K562 (cell line): Measurements from ENCODE around the gene LMAN1L. TPM values are rescaled to one million over a fixed set of nuclear protein-coding genes. Genes with fewer than 3 reads are reported as not detected.

Experiments
- ARID1B ChIP-seq: fragments of 450-650 bp; IDR thresholded peaks from 2 replicates; pipeline ENCODE4 v1.6.1; 2016; ENCODE audit warnings: antibody characterized with exemption, mild to moderate bottlenecking, inconsistent platforms
- ATF1 ChIP-seq, 2 experiments: fragments of 450-650 bp in 1 of 2; IDR thresholded peaks; 2 replicates each; pipeline ENCODE4 v1.6.1; 2016; ENCODE audit warnings: missing compliant biosample characterization in 1 of 2, missing genetic modification characterization in 1 of 2
- DIDO1 ChIP-seq: fragments of 450-650 bp; IDR thresholded peaks from 2 replicates; pipeline ENCODE4 v1.6.1; 2016; ENCODE audit warnings: low read depth, missing biosample characterization, missing genetic modification characterization
- FOXJ3 ChIP-seq: sonication (generic); formaldehyde crosslinking; IDR thresholded peaks from 2 replicates; pipeline ENCODE4 v1.4.0; 2020; ENCODE audit warnings: mild to moderate bottlenecking, missing genetic modification reagents
- FOXM1 ChIP-seq, 2 experiments: fragments of 450-650 bp in 1 of 2; sonication (generic) in 1 of 2; formaldehyde crosslinking in 1 of 2; IDR thresholded peaks; 2 replicates each; pipeline versions ENCODE4 v1.6.1 to v1.9.0; 2017 to 2022; ENCODE audit warnings: low read depth in 2 of 2, mild to moderate bottlenecking in 2 of 2, missing genetic modification reagents in 1 of 2, moderate library complexity in 1 of 2
- FOXP1 ChIP-seq: sonication (generic); formaldehyde crosslinking; IDR thresholded peaks from 2 replicates; pipeline ENCODE4 v1.8.0; 2022; ENCODE audit warnings: mild to moderate bottlenecking, missing genetic modification reagents
- FUS ChIP-seq: fragments of 200-400 bp; formaldehyde crosslinking; optimal IDR thresholded peaks from 2 replicates; pipeline ENCODE3; 2017; ENCODE audit warnings: low read depth, low read length
- GTF2F1 ChIP-seq: IDR thresholded peaks from 2 replicates; pipeline ENCODE4 v1.6.1; 2011; ENCODE audit warnings: low read depth, low read length, improper control_type of control experiment
- KLF1 ChIP-seq: fragments of 450-650 bp; IDR thresholded peaks from 2 replicates; pipeline ENCODE4 v1.6.1; 2016; ENCODE audit warnings: missing genetic modification characterization, missing compliant biosample characterization
- MECOM ChIP-seq: fragments of 250-450 bp; sonication (Bioruptor Pico); IDR thresholded peaks from 2 replicates; pipeline ENCODE4 v1.8.0; 2022; ENCODE audit warnings: inconsistent platforms
- MYNN ChIP-seq, 2 experiments: sonication (generic); formaldehyde crosslinking in 1 of 2; IDR thresholded peaks; 2 replicates each; pipeline versions ENCODE4 v1.5.0 to v1.6.1; 2016 to 2020; ENCODE audit warnings: antibody characterized with exemption in 1 of 2, missing genetic modification reagents in 1 of 2
- NCOA4 ChIP-seq: fragments of 450-650 bp; IDR thresholded peaks from 2 replicates; pipeline ENCODE4 v1.6.1; 2018; ENCODE audit warnings: mild to moderate bottlenecking; ENCODE audit not compliant: partially characterized antibody
- NR2C2 ChIP-seq, 2 experiments: fragments of 200-800 bp in 1 of 2; sonication (Bioruptor generic) in 1 of 2; sonication (generic) in 1 of 2; formaldehyde crosslinking in 1 of 2; IDR thresholded peaks; 2 replicates each; pipeline versions ENCODE4 v1.6.1 to v1.8.0; 2016 to 2022; ENCODE audit warnings: mild to moderate bottlenecking in 1 of 2, missing compliant biosample characterization in 1 of 2, missing genetic modification characterization in 1 of 2, missing genetic modification reagents in 1 of 2
- RBBP5 ChIP-seq: fragments of 200-600 bp; sonication (generic); IDR thresholded peaks from 2 replicates; pipeline ENCODE4 v1.6.1; 2012; ENCODE audit warnings: borderline replicate concordance, mild to moderate bottlenecking, low read length, control low read depth, inconsistent platforms; ENCODE audit not compliant: insufficient read depth, poor library complexity, severe bottlenecking
- RFX5 ChIP-seq: IDR thresholded peaks from 2 replicates; pipeline ENCODE4 v1.6.1; 2011; ENCODE audit warnings: low read depth, mild to moderate bottlenecking, improper control_type of control experiment, low read length
- TEAD4 ChIP-seq, 2 experiments: sonication (generic) in 1 of 2; formaldehyde crosslinking in 1 of 2; IDR thresholded peaks; 2 replicates each; pipeline versions ENCODE4 v1.6.1 to v1.8.0; 2012 to 2022; ENCODE audit warnings: borderline replicate concordance in 1 of 2, inconsistent platforms in 1 of 2, low read length in 1 of 2, mild to moderate bottlenecking in 1 of 2, missing genetic modification reagents in 1 of 2
- U2AF1 ChIP-seq: fragments of 200-400 bp; formaldehyde crosslinking; optimal IDR thresholded peaks from 2 replicates; pipeline ENCODE3; 2017; ENCODE audit warnings: mild to moderate bottlenecking, low read depth, low read length, moderate library complexity
- ZFX ChIP-seq: sonication (generic); formaldehyde crosslinking; IDR thresholded peaks from 2 replicates; pipeline ENCODE4 v1.8.0; 2022; ENCODE audit warnings: mild to moderate bottlenecking, missing genetic modification reagents, moderate library complexity
- polyA plus RNA-seq, 8 experiments: library from polyadenylated mRNA; depleted of rRNA in 4 of 8; stranded (reverse) in 5 of 8; unstranded in 3 of 8; fragments of >200 nt; fragmentation: Nextera tagmentation in 2 of 8; fragmentation: Illumina TruSeq in 1 of 8; extraction: Ambion mirVana in 2 of 8; extraction: Trizol in 1 of 8; gene quantifications; 2 replicates each; pipeline versions ENCODE4 v1.2.1 to v1.2.3, GENCODE V29; 2011 to 2014; ENCODE audit warnings: inconsistent platforms in 1 of 8, missing spikeins in 1 of 8
- total RNA-seq, 7 experiments: library from RNA; depleted of rRNA in 6 of 7; stranded (reverse); fragments of >200 nt in 6 of 7; fragmentation: Illumina TruSeq in 2 of 7; extraction: Trizol in 2 of 7; gene quantifications; 2 replicates each; pipeline versions ENCODE4 v1.2.1 to v1.2.3, GENCODE V29; 2011 to 2021; ENCODE audit warnings: low replicate concordance in 1 of 7
- TF ChIP-seq, protein P1 (sequence below): fragments of 200-800 bp; sonication (Bioruptor generic); IDR thresholded peaks from 2 replicates; pipeline ENCODE4 v1.6.1; 2017; ENCODE audit warnings: missing genetic modification characterization, missing compliant biosample characterization
- TF ChIP-seq, protein P2 (sequence below): fragments of 250-450 bp; sonication (Bioruptor Pico); IDR thresholded peaks from 2 replicates; pipeline ENCODE4 v1.4.0; 2020; ENCODE audit warnings: mild to moderate bottlenecking
- TF ChIP-seq, protein P3 (sequence below): fragments of 450-650 bp; IDR thresholded peaks from 2 replicates; pipeline ENCODE4 v1.6.1; 2016; ENCODE audit warnings: mild to moderate bottlenecking

LMAN1L gene
- total and polyA plus RNA-seq, 9 of the 15 experiments (the other 6 are each of a cell fraction or from before 2014, with no cell fraction given), result not detected

DNA sequence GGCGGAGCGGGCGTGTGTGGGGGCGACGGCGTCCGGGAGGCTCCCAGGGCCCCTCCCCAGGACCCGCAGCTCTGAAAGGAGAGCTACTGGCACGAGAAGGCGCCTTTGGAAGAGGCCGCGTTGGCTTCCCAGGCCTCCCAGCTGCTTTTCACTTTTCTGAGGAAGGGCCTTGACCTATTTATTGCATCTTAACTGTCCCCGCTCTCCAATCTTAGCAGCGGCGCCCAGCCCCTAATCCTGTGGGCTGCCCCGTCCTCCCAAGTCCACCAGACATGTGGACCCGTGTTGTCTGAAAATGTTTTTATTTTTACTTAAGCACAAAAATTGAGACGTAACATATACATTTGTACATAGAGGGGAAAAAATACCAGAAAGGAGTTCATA is 30.8 kb downstream of the LMAN1L start (continued):
- TF ChIP-seq, protein P1, sequence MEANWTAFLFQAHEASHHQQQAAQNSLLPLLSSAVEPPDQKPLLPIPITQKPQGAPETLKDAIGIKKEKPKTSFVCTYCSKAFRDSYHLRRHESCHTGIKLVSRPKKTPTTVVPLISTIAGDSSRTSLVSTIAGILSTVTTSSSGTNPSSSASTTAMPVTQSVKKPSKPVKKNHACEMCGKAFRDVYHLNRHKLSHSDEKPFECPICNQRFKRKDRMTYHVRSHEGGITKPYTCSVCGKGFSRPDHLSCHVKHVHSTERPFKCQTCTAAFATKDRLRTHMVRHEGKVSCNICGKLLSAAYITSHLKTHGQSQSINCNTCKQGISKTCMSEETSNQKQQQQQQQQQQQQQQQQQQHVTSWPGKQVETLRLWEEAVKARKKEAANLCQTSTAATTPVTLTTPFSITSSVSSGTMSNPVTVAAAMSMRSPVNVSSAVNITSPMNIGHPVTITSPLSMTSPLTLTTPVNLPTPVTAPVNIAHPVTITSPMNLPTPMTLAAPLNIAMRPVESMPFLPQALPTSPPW, result peak; percentile 55
- TF ChIP-seq TEAD4 (IDR thresholded peaks at IDR 0.05; ENCODE audit: low read length) (peak; percentile 40; the same call in 1 of the 2 replicates), TEAD4 (CRISPR knock-in tag; IDR thresholded peaks at IDR 0.05; ENCODE audit: borderline replicate concordance) (no peak), KLF1 (tag) (no peak), ATF1 (CRISPR knock-in tag; IDR thresholded peaks at IDR 0.05) (no peak), ATF1 (tag; IDR thresholded peaks at IDR 0.05) (0 out of 2 replicates have a peak, but pooled peaks have one; percentile 3), ARID1B (no peak), GTF2F1 (0 out of 2 replicates have a peak, but pooled peaks have one; percentile 2), FOXP1 (CRISPR knock-in tag) (0 out of 2 replicates have a peak, but pooled peaks have one; percentile 1), MYNN (IDR thresholded peaks at IDR 0.05) (no peak), MYNN (CRISPR knock-in tag; IDR thresholded peaks at IDR 0.05) (no peak), RFX5 (no peak), MECOM (CRISPR knock-in tag) (no peak), U2AF1 (peak; percentile 9), RBBP5 (no peak), FUS (no peak), FOXJ3 (no peak), FOXM1 (IDR thresholded peaks at IDR 0.05; ENCODE audit: low read depth) (no peak), FOXM1 (CRISPR knock-in tag; IDR thresholded peaks at IDR 0.05; ENCODE audit: low read depth) (no peak), NCOA4 (no peak), DIDO1 (no peak), NR2C2 (CRISPR knock-in tag; IDR thresholded peaks at IDR 0.05) (no peak), NR2C2 (tag; IDR thresholded peaks at IDR 0.05) (peak; percentile 37), ZFX (CRISPR knock-in tag) (peak; percentile 37)
- TF ChIP-seq, protein P2, sequence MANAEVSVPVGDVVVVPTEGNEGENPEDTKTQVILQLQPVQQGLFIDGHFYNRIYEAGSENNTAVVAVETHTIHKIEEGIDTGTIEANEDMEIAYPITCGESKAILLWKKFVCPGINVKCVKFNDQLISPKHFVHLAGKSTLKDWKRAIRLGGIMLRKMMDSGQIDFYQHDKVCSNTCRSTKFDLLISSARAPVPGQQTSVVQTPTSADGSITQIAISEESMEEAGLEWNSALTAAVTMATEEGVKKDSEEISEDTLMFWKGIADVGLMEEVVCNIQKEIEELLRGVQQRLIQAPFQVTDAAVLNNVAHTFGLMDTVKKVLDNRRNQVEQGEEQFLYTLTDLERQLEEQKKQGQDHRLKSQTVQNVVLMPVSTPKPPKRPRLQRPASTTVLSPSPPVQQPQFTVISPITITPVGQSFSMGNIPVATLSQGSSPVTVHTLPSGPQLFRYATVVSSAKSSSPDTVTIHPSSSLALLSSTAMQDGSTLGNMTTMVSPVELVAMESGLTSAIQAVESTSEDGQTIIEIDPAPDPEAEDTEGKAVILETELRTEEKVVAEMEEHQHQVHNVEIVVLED (CRISPR knock-in tag), result 0 out of 2 replicates have a peak, but pooled peaks have one; percentile 1
- TF ChIP-seq, protein P3, sequence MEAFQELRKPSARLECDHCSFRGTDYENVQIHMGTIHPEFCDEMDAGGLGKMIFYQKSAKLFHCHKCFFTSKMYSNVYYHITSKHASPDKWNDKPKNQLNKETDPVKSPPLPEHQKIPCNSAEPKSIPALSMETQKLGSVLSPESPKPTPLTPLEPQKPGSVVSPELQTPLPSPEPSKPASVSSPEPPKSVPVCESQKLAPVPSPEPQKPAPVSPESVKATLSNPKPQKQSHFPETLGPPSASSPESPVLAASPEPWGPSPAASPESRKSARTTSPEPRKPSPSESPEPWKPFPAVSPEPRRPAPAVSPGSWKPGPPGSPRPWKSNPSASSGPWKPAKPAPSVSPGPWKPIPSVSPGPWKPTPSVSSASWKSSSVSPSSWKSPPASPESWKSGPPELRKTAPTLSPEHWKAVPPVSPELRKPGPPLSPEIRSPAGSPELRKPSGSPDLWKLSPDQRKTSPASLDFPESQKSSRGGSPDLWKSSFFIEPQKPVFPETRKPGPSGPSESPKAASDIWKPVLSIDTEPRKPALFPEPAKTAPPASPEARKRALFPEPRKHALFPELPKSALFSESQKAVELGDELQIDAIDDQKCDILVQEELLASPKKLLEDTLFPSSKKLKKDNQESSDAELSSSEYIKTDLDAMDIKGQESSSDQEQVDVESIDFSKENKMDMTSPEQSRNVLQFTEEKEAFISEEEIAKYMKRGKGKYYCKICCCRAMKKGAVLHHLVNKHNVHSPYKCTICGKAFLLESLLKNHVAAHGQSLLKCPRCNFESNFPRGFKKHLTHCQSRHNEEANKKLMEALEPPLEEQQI, result no peak
